Smooth muscle cell (in vitro differentiated cells): Measurements from ENCODE around the gene FOXK2. TPM values are rescaled to one million over a fixed set of nuclear protein-coding genes. Genes with fewer than 3 reads are reported as not detected.

ENCODE experiments used
- DNase-seq: peaks from one replicate; lab custom pipeline; 2025; ENCODE audit not compliant: unreplicated experiment; lab: John Stamatoyannopoulos, UW
- H2AFZ ChIP-seq: fragments of 200-600 bp; sonication (generic); 2 replicates; pipeline ENCODE4 v1.6.0; 2016; ENCODE audit warnings: antibody characterized with exemption, low read depth, mild to moderate bottlenecking
- H3F3A ChIP-seq: fragments of 200-600 bp; sonication (generic); 2 replicates; pipeline ENCODE4 v1.6.0; 2017; ENCODE audit warnings: antibody characterized with exemption, low read depth
- H3K27ac ChIP-seq: fragments of 200-600 bp; sonication (generic); 2 replicates; pipeline ENCODE4 v1.5.1; 2016; ENCODE audit warnings: low read depth, mild to moderate bottlenecking
- H3K27me3 ChIP-seq: fragments of 200-600 bp; sonication (generic); 2 replicates; pipeline ENCODE4 v1.6.1; 2016; ENCODE audit warnings: low read depth, mild to moderate bottlenecking
- H3K36me3 ChIP-seq: fragments of 200-600 bp; sonication (generic); 2 replicates; pipeline ENCODE4 v1.5.1; 2016; ENCODE audit warnings: low read depth
- H3K4me1 ChIP-seq: fragments of 200-600 bp; sonication (generic); 2 replicates; pipeline ENCODE4 v1.5.1; 2016; ENCODE audit warnings: low read depth
- H3K4me2 ChIP-seq: fragments of 200-600 bp; sonication (generic); 2 replicates; pipeline ENCODE4 v1.6.0; 2016; ENCODE audit warnings: mild to moderate bottlenecking
- H3K4me3 ChIP-seq: fragments of 200-600 bp; sonication (generic); 2 replicates; pipeline ENCODE4 v1.5.1; 2016; ENCODE audit warnings: mild to moderate bottlenecking
- H3K79me2 ChIP-seq: fragments of 200-600 bp; sonication (generic); 2 replicates; pipeline ENCODE4 v1.6.0; 2016; ENCODE audit warnings: low read depth, mild to moderate bottlenecking
- H3K9ac ChIP-seq: fragments of 200-600 bp; sonication (generic); 2 replicates; pipeline ENCODE4 v1.6.0; 2016; ENCODE audit warnings: low read depth
- H3K9me3 ChIP-seq: fragments of 200-600 bp; sonication (generic); replicated peaks from 2 replicates; pipeline ENCODE4 v1.5.1; 2016; ENCODE audit warnings: low read depth
- H4K20me1 ChIP-seq: fragments of 200-600 bp; sonication (generic); 2 replicates; pipeline ENCODE4 v1.6.0; 2016; ENCODE audit warnings: low read depth
- WGBS: methylation state at CpG from one replicate; pipeline ENCODE4 v1.1.7; 2016; ENCODE audit warnings: low lambda C conversion rate; 5-methylcytosine and 5-hydroxymethylcytosine counted together
- polyA plus RNA-seq: library from polyadenylated mRNA; unstranded; fragments of >200 nt; fragmentation: Nextera tagmentation; extraction: Ambion mirVana; gene quantifications from 2 replicates; pipeline ENCODE4 v1.2.1, GENCODE V29; 2016
- total RNA-seq: library from RNA; depleted of rRNA; stranded (reverse); fragments of >200 nt; gene quantifications from 2 replicates; pipeline ENCODE4 v1.2.3, GENCODE V29; 2014
- TF ChIP-seq, protein P1 (sequence below): fragments of 200-600 bp; sonication (generic); IDR thresholded peaks from 2 replicates; pipeline ENCODE4 v1.5.1; 2017; ENCODE audit warnings: borderline replicate concordance, mild to moderate bottlenecking, antibody characterized with exemption; ENCODE audit not compliant: insufficient read depth, poor library complexity, severe bottlenecking

FOXK2 gene
- total and polyA plus RNA-seq, 2 experiments from 2014 or later: 25.9 to 27.1 TPM

DNA sequence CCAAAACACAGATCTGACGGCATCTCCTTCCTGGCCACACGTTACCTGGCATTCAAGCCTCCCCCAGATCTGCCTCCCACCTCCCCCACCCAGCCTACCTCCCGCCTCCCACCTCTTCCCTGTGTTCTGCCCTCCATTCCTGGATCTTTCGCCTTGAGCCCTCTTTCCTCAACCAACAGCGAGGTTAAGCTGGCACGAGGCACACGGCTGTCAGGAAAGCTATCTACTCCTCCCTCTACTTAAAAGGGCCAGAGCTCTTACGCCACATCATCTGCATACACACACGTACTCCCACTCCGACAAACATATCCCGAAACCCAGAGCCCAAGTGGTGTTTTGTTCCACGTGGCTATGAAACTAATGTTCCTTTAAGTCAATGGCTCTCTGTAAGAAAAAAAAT is 110.7 kb downstream of the FOXK2 start:
- H2AFZ ChIP-seq: no peak overlapping the region
- no peak overlapping the region for H3K4me2 ChIP-seq
- 88% methylated on average over 12 of the region's 12 CpGs for WGBS
- H3K9me3 ChIP-seq: no peaks in the 10 kb centered on the region
- DNase-seq: no peak
- H3K9ac ChIP-seq: no peak overlapping the region
- TF ChIP-seq, protein P1, sequence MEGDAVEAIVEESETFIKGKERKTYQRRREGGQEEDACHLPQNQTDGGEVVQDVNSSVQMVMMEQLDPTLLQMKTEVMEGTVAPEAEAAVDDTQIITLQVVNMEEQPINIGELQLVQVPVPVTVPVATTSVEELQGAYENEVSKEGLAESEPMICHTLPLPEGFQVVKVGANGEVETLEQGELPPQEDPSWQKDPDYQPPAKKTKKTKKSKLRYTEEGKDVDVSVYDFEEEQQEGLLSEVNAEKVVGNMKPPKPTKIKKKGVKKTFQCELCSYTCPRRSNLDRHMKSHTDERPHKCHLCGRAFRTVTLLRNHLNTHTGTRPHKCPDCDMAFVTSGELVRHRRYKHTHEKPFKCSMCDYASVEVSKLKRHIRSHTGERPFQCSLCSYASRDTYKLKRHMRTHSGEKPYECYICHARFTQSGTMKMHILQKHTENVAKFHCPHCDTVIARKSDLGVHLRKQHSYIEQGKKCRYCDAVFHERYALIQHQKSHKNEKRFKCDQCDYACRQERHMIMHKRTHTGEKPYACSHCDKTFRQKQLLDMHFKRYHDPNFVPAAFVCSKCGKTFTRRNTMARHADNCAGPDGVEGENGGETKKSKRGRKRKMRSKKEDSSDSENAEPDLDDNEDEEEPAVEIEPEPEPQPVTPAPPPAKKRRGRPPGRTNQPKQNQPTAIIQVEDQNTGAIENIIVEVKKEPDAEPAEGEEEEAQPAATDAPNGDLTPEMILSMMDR: no peak
- peaks cover 55% of the 10 kb centered on the region for H3K79me2 ChIP-seq
- no peaks in the 10 kb centered on the region for H3K27me3 ChIP-seq
- peaks cover 79% of the 10 kb centered on the region for H4K20me1 ChIP-seq
- H3K36me3 ChIP-seq: peaks cover 12% of the 10 kb centered on the region
- H3K4me3 ChIP-seq: no peak overlapping the region
- H3K4me1 ChIP-seq: no peaks in the 10 kb centered on the region
- H3F3A ChIP-seq: no peaks in the 10 kb centered on the region
- H3K27ac ChIP-seq: no peak overlapping the region

DNA sequence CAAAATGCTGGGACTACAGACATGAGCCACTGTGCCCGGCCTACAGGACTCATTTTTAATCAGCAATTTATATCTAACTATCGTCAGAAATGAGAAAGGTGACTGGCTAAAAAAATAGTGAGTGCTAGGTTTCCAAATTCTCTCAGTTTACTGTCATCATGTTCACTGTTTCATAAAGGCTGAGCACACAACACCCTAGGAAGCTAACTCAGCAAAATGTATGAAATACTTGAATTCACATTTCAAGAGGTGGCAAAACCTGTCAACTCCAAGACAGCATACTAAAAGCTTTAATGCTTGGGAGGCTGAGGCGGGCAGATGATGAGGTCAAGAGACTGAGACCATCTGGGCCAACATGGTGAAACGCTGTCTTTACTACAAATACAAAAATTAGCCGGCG is 112.0 kb downstream of the FOXK2 start:
- DNase-seq: no peak
- H3K4me1 ChIP-seq: no peaks in the 10 kb centered on the region
- H3K9ac ChIP-seq: no peak overlapping the region
- H3K36me3 ChIP-seq: peaks cover 10% of the 10 kb centered on the region
- peaks cover 68% of the 10 kb centered on the region for H3K79me2 ChIP-seq
- peaks cover 87% of the 10 kb centered on the region for H4K20me1 ChIP-seq
- H3K4me3 ChIP-seq: no peak overlapping the region
- no peak overlapping the region for H2AFZ ChIP-seq
- peak overlapping the region; percentile 82 for H3K27ac ChIP-seq
- no peaks in the 10 kb centered on the region for H3K9me3 ChIP-seq
- no peaks in the 10 kb centered on the region for H3K27me3 ChIP-seq
- H3K4me2 ChIP-seq: no peak overlapping the region
- TF ChIP-seq, protein P1: no peak
- 66% methylated on average over 6 of the region's 6 CpGs for WGBS
- no peaks in the 10 kb centered on the region for H3F3A ChIP-seq

DNA sequence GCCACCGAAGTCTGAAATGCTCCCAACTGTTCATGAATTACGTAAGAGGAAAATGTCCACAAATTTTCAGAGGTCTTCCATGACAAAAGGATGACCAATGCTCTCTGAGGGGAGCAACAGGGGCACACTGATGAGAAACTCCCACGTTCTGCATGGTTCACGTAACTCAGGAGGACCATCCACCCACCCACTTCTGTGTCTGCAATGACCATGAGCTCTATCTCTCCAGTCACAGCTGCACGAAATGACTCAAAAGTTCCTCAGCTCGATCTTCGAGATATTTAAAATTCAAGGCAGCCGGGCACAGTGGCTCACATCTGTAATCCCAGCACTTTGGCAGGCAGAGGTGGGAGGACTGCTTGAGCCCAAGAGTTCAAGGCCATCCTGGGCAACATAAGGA is 112.9 kb downstream of the FOXK2 start:
- Histone ChIP-seq H3K79me2 (peaks cover 77% of the 10 kb centered on the region), H4K20me1 (peaks cover 94% of the 10 kb centered on the region), H2AFZ (no peak overlapping the region), H3K9me3 (no peaks in the 10 kb centered on the region), H3K9ac (no peak overlapping the region), H3F3A (peaks cover 4% of the 10 kb centered on the region), H3K36me3 (peaks cover 5% of the 10 kb centered on the region), H3K4me2 (no peak overlapping the region), H3K27me3 (no peaks in the 10 kb centered on the region), H3K4me3 (no peak overlapping the region), H3K4me1 (no peaks in the 10 kb centered on the region), H3K27ac (peak overlapping the region; percentile 82)
- DNase-seq: no peak
- TF ChIP-seq, protein P1: no peak
- WGBS: 44% methylated on average over 8 of the region's 8 CpGs

DNA sequence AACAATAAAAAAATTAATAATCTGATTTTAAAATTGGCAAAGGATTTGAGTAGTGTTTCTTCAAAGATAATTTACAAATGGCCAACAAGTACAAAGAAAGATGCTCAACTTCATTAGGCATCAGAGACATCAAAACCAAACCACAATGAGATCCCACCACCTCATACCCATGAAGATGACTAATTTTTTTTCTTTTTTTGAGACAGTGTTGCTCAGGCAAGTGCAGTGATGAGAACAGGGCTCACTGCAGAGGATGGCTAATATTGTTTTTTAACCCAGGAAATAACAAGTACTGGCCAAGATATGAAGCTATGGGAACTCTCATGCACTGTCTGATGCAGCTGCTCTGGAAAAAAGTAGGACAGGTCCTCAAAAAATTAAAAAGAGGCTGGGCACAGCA is 113.8 kb downstream of the FOXK2 start:
- H3K4me3 ChIP-seq: no peak overlapping the region
- H3K27me3 ChIP-seq: no peaks in the 10 kb centered on the region
- H2AFZ ChIP-seq: no peak overlapping the region
- H3K36me3 ChIP-seq: peaks cover 5% of the 10 kb centered on the region
- no peaks in the 10 kb centered on the region for H3K4me1 ChIP-seq
- peaks cover 92% of the 10 kb centered on the region for H4K20me1 ChIP-seq
- H3K27ac ChIP-seq: peak overlapping the region; percentile 51
- H3K9ac ChIP-seq: no peak overlapping the region
- H3K4me2 ChIP-seq: no peak overlapping the region
- H3F3A ChIP-seq: peaks cover 5% of the 10 kb centered on the region
- no peaks in the 10 kb centered on the region for H3K9me3 ChIP-seq
- DNase-seq: no peak
- TF ChIP-seq, protein P1: no peak
- H3K79me2 ChIP-seq: peaks cover 81% of the 10 kb centered on the region
